AG04450 (cell line): ENCODE results near the gene PARP15. TPM values are rescaled to one million over a fixed set of nuclear protein-coding genes. Genes with fewer than 3 reads are reported as not detected.

Experiments
- CTCF ChIA-PET: fragments of 300-600, 350-600 bp; formaldehyde crosslinking; extraction: SDS; loops from one replicate; lab custom pipeline; 2022; ENCODE audit warnings: antibody characterized with exemption, inconsistent platforms; lab: Charles Lee
- POLR2A ChIA-PET: fragments of 350-600 bp; formaldehyde crosslinking; extraction: SDS; loops from one replicate; lab custom pipeline; 2021; ENCODE audit warnings: antibody characterized with exemption, inconsistent platforms; lab: Yijun Ruan, JAX
- DNase-seq: peaks from one replicate; pipeline ENCODE4 v3.0.0-alpha.2; 2011; ENCODE audit warnings: low read depth, low spot score
- H3K27ac ChIP-seq: one replicate; pipeline ENCODE4 v1.5.1; 2012; ENCODE audit warnings: low read depth, low read length, control low read depth
- H3K27me3 ChIP-seq: one replicate; pipeline ENCODE4 v1.6.0; 2012; ENCODE audit warnings: low read length; ENCODE audit not compliant: control insufficient read depth, insufficient read depth
- H3K4me3 ChIP-seq: 2 replicates; pipeline ENCODE4 v1.5.1; 2011; ENCODE audit warnings: mild to moderate bottlenecking, low read depth, low read length, control low read depth
- H3K9me3 ChIP-seq: 2 replicates; pipeline ENCODE4 v1.5.1; 2012; ENCODE audit warnings: low read length; ENCODE audit not compliant: control insufficient read depth, insufficient read depth
- polyA plus RNA-seq: library from polyadenylated mRNA; depleted of rRNA; stranded (reverse); fragments of >200 nt; gene quantifications from 2 replicates; pipeline ENCODE4 v1.2.3, GENCODE V29; 2011
- TF ChIP-seq, protein P1 (sequence below): IDR thresholded peaks from 2 replicates; pipeline ENCODE4 v1.5.1; 2011; ENCODE audit warnings: low read depth, low read length, control low read depth, inconsistent platforms

Gene PARP15
- polyA plus RNA-seq, 1 experiment, result 0.22 TPM

DNA sequence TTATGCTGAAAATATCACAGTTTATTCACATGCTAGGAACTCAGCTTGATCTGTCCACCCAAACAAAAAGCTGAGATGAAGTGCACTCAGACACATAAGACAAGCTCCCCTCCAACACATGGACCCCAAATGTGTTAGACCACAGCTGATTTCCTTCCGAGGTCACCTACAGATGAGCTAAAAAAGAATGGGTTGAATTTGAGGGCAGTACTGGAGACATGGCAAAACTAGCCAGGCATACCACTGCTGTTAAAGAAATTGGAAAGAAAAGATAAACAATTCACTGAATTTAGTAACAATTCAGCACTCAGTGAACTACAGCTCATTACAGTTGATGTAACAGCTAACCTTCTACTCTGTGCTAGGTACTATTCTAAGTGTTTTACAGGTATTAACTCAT is 28.8 kb upstream of the PARP15 start:
- no peaks in the 10 kb centered on the region for H3K9me3 ChIP-seq
- POLR2A ChIA-PET, result interaction anchor here (2.0 kb wide), 1 partner anchor 34 kb away, joined by 6 read pairs; the partner anchor contains the start of gene KPNA1
- H3K27ac ChIP-seq, result no peak overlapping the region
- TF ChIP-seq, protein P1, sequence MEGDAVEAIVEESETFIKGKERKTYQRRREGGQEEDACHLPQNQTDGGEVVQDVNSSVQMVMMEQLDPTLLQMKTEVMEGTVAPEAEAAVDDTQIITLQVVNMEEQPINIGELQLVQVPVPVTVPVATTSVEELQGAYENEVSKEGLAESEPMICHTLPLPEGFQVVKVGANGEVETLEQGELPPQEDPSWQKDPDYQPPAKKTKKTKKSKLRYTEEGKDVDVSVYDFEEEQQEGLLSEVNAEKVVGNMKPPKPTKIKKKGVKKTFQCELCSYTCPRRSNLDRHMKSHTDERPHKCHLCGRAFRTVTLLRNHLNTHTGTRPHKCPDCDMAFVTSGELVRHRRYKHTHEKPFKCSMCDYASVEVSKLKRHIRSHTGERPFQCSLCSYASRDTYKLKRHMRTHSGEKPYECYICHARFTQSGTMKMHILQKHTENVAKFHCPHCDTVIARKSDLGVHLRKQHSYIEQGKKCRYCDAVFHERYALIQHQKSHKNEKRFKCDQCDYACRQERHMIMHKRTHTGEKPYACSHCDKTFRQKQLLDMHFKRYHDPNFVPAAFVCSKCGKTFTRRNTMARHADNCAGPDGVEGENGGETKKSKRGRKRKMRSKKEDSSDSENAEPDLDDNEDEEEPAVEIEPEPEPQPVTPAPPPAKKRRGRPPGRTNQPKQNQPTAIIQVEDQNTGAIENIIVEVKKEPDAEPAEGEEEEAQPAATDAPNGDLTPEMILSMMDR, result no peak
- CTCF ChIA-PET, result interaction anchor here (0.5 to 2.7 kb wide), 4 partner anchors 10 to 131 kb away, joined by 3 to 10 read pairs (median 6); no protein-coding TSS in a partner anchor
- no peaks in the 10 kb centered on the region for H3K27me3 ChIP-seq
- DNase-seq, result no peak
- H3K4me3 ChIP-seq, result no peak overlapping the region

DNA sequence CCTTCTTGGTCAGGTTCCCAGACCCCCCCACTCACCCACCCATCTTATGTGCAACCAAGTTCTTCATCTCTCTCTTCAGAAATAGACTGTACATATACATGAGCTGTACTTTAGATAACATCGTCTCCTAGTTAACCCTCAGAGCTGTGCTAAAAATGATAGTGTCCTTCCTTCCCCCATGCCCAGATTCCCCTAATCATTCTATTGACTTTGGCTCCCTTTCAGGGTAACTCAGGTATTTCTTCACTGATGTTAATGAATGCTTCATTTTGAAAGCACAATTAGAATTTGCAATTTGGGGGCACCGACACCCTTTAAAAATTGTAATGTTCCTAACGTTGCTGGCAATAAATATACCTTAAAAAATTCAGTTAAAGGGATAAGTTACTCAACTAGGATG is 24.3 kb upstream of the PARP15 start:
- no peaks in the 10 kb centered on the region for H3K9me3 ChIP-seq
- H3K27me3 ChIP-seq, result no peaks in the 10 kb centered on the region
- ChIA-PET POLR2A (no interaction called here), CTCF (interaction anchor here (0.7 to 1.5 kb wide), 2 partner anchors 9 to 95 kb away, joined by 3 read pairs; no protein-coding TSS in a partner anchor)
- H3K4me3 ChIP-seq, result no peak overlapping the region
- H3K27ac ChIP-seq, result no peak overlapping the region
- DNase-seq, result no peak
- TF ChIP-seq, protein P1, result no peak

DNA sequence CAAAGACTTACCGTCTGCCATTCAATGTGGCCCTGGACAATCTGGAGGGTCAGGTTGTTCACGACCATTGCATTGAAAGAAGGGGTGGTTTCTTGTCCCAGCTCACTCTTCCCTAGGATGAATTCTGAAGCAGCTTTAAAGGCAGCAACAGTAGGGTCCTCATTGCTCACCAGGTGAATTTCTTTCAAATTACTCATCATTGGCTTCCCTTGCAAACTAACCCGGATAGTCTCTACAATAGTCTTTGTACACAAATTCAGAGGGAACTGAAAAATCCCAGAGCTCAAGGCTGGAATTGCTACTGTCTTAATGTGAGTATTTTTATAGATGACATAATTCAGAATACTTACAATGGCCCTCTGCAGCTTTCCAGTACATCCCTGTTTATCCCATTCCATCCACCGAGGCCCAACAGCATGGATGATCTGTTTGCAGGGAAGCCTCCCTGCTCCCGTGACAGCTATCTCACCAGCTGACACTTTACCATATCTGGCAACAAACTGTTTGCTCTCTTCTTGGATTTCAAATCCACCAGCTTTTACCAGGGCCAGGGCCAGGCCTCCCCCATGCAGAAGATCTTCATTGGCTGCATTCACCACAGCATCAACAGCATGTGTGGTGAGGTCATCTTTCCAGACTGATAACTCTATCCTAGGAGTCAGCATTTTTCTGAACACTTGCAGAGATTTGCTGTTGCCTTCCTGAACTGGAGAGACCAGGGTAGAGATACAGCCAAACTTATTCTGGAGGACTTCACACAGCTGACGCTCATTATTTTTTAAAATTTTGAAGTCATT is 22.0 kb upstream of the PARP15 start:
- ChIA-PET POLR2A (no interaction called here), CTCF (interaction anchor here (1.3 to 10.0 kb wide), 2 partner anchors 97 to 123 kb away, joined by 5 to 129 read pairs; partner anchors contain the start of gene PARP14)
- H3K9me3 ChIP-seq, result no peaks in the 10 kb centered on the region
- no peak overlapping the region for H3K4me3 ChIP-seq
- TF ChIP-seq, protein P1, result no peak
- no peak overlapping the region for H3K27ac ChIP-seq
- H3K27me3 ChIP-seq, result no peaks in the 10 kb centered on the region
- DNase-seq, result no peak

DNA sequence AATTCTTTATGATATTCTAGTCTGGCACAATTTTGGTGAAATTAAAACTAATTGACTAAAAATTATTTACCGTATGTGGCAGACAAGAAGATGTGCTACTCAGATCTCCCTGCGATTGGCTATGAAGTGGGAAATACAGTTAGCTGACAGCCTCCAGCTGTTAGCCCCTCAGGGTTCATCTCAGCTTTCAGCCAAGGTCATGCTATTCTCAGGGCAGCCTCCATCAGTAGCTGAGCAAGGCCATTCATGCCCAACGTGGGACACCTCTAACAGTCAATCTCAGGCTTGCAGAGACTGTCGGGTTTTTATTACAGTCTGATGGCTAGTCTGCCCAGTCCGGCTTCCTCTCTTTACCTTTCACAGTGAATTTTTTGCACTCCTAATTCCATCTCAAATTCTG is 20.1 kb upstream of the PARP15 start:
- ChIA-PET POLR2A (no interaction called here), CTCF (interaction anchor here (10.0 kb wide), 1 partner anchor 121 kb away, joined by 129 read pairs; the partner anchor contains the start of gene PARP14)
- no peak for DNase-seq
- Histone ChIP-seq H3K27me3 (no peaks in the 10 kb centered on the region), H3K27ac (no peak overlapping the region), H3K4me3 (no peak overlapping the region), H3K9me3 (no peaks in the 10 kb centered on the region)
- TF ChIP-seq, protein P1, result no peak

DNA sequence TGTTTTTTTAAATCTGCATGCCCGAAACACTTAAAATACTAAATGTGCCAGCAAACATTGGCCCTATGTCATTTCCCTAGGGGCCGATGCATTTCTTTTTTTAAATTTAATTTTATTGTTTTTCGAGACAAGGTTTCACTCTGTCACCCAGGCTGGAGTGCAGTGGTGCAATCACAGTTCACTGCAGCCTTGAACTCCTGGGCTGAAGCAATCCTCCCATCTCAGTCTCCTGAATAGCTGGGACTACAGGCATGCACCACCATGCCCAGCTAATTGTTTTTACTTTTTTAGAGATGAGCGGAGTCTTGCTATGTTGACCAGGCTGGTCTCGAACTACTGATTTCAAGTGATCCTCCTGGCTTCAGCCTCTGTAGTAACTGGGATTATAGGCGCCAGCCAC is 18.8 kb upstream of the PARP15 start:
- ChIA-PET POLR2A (no interaction called here), CTCF (interaction anchor here (0.5 to 10.0 kb wide), 6 partner anchors 10 to 1011 kb away, joined by 3 to 129 read pairs (median 4); partner anchors contain the start of gene PARP14)
- DNase-seq, result no peak

More for the DNA sequence above, 18.8 kb upstream of the PARP15 start:
- Histone ChIP-seq H3K9me3 (no peaks in the 10 kb centered on the region), H3K27me3 (no peaks in the 10 kb centered on the region), H3K4me3 (no peak overlapping the region), H3K27ac (no peak overlapping the region)
- TF ChIP-seq, protein P1, result no peak
